T47D (cell line): ENCODE data around the gene ARHGEF16.
A peak's percentile ranks its signal among the peaks of the same experiment; 100 is the strongest.

ENCODE experiments used
- DNase-seq, 2 experiments: peaks; one replicate each; pipeline versions ENCODE4 v3.0.0 to v3.0.0-alpha.2; 2011 to 2012; ENCODE audit warnings: low read depth in 1 of 2, low spot score in 1 of 2
- JUND ChIP-seq: IDR thresholded peaks from 2 replicates; pipeline ENCODE4 v1.6.1; 2012; ENCODE audit warnings: low read depth
- in situ Hi-C: cut with HindIII; loops from 2 replicates; pipeline ENCODE4 v1.10.0; 2016; ENCODE audit warnings: low sequenced_read_pairs, low pct_unique_long_range_greater_than_20kb

The ARHGEF16 gene

GRCh38 chr1:3524556-3525203 lies 70.2 kb downstream of the ARHGEF16 start:
- TF ChIP-seq JUND: no peak
- no peak for DNase-seq
- in situ Hi-C loops: no loop called here

GRCh38 chr1:3525551-3526482 lies 71.4 kb downstream of the ARHGEF16 start:
- TF ChIP-seq JUND: no peak
- in situ Hi-C loops: no loop called here
- DNase-seq: no peak

GRCh38 chr1:3527774-3528173 lies 73.3 kb downstream of the ARHGEF16 start:
- in situ Hi-C loops: no loop called here
- no peak for DNase-seq
- TF ChIP-seq JUND: no peak

GRCh38 chr1:3529099-3529729 lies 74.7 kb downstream of the ARHGEF16 start:
- no peak for TF ChIP-seq JUND
- in situ Hi-C loops: no loop called here
- peak; percentile 69 to 77 for DNase-seq

GRCh38 chr1:3530086-3530925 lies 75.8 kb downstream of the ARHGEF16 start:
- TF ChIP-seq JUND: no peak
- DNase-seq: peak; percentile 45 to 60
- in situ Hi-C loops: no loop called here
